ENCODE measurements around the gene CSNK2A2.

- TF ChIP-seq POLR2A (IDR thresholded peaks at IDR 0.05; ENCODE audit: low read length) (no peak), GATA1 (IDR thresholded peaks at IDR 0.05; ENCODE audit: low read depth, low read length) (no peak)
These were observed 73.3 kb downstream of the CSNK2A2 start for GRCh38 chr16:58124601-58124915.
